ENCODE measurements around the gene HLA-E.
"Not testable (repeated sequence)": the region's sequence is repeated elsewhere in the genome, so short reads cannot be mapped to it uniquely, and the experiment has no call there.

The HLA-E gene

GRCh38 chr6:30495993-30496392 is 6.7 kb downstream of the HLA-E start:
- no peak overlapping the region for H3K27ac ChIP-seq (ENCODE audit: low read depth, low read length)
- peaks cover 7% of the 10 kb centered on the region; the same call in 1 of the 2 replicates for H3K36me3 ChIP-seq (ENCODE audit: low read length)
- H3K27me3 ChIP-seq (ENCODE audit: low read length) = no peaks in the 10 kb centered on the region
- H3K9me3 ChIP-seq (ENCODE audit: insufficient read depth, low read length) = no peaks in the 10 kb centered on the region
- H3K9ac ChIP-seq (ENCODE audit: low read length) = no peak overlapping the region
- H2AFZ ChIP-seq (ENCODE audit: low read depth, low read length, severe bottlenecking) = no peak overlapping the region
- no peak overlapping the region for H3K4me3 ChIP-seq (ENCODE audit: insufficient read depth, low read length, poor library complexity, severe bottlenecking)
- no peaks in the 10 kb centered on the region for H3K9me2 ChIP-seq (replicated peaks; ENCODE audit: insufficient read depth, low read length)
- peaks cover 24% of the 10 kb centered on the region for H3F3A ChIP-seq (ENCODE audit: insufficient read depth)
- no peak overlapping the region for H3K4me2 ChIP-seq (ENCODE audit: low read depth, low read length, poor library complexity, severe bottlenecking)
- no peak for TF ChIP-seq CTCF (IDR thresholded peaks at IDR 0.05; ENCODE audit: insufficient read depth, low read length, poor library complexity, severe bottlenecking)
- no peak for TF ChIP-seq EZH2phosphoT487 (conservative IDR thresholded peaks at IDR 0.05; ENCODE audit: low read length)
- peaks cover 1% of the 10 kb centered on the region; the same call in 1 of the 2 replicates for H3K79me2 ChIP-seq (ENCODE audit: insufficient read depth, low read length)
- H4K20me1 ChIP-seq (ENCODE audit: low read depth, low read length) = no peaks in the 10 kb centered on the region; the same call in 1 of the 2 replicates

- H3K9me3 ChIP-seq (ENCODE audit: insufficient read depth, low read length); H3K9ac ChIP-seq (ENCODE audit: low read length); H3K4me3 ChIP-seq (ENCODE audit: insufficient read depth, low read length, poor library complexity, severe bottlenecking); H3K9me2 ChIP-seq (replicated peaks; ENCODE audit: insufficient read depth, low read length); H3K4me2 ChIP-seq (ENCODE audit: low read depth, low read length, poor library complexity, severe bottlenecking); H3K79me2 ChIP-seq (ENCODE audit: insufficient read depth, low read length); H3K27me3 ChIP-seq (ENCODE audit: low read length); H3K36me3 ChIP-seq (ENCODE audit: low read length); H4K20me1 ChIP-seq (ENCODE audit: low read depth, low read length); H2AFZ ChIP-seq (ENCODE audit: low read depth, low read length, severe bottlenecking); H3K27ac ChIP-seq (ENCODE audit: low read depth, low read length): not testable (repeated sequence)
- peaks cover 24% of the 10 kb centered on the region for H3F3A ChIP-seq (ENCODE audit: insufficient read depth)
These were observed 7.9 kb downstream of the HLA-E start for GRCh38 chr6:30497261-30497599.

GRCh38 chr6:30497714-30498113 is 8.4 kb downstream of the HLA-E start:
- Histone ChIP-seq H3K36me3 (ENCODE audit: low read length) (no peaks in the 10 kb centered on the region), H4K20me1 (ENCODE audit: low read depth, low read length) (no peaks in the 10 kb centered on the region), H3K79me2 (ENCODE audit: insufficient read depth, low read length) (no peaks in the 10 kb centered on the region), H3K4me3 (ENCODE audit: insufficient read depth, low read length, poor library complexity, severe bottlenecking) (no peak overlapping the region), H3K27me3 (ENCODE audit: low read length) (no peaks in the 10 kb centered on the region), H3K9me3 (ENCODE audit: insufficient read depth, low read length) (no peaks in the 10 kb centered on the region), H3F3A (ENCODE audit: insufficient read depth) (peaks cover 27% of the 10 kb centered on the region), H3K27ac (ENCODE audit: low read depth, low read length) (no peak overlapping the region), H3K9ac (ENCODE audit: low read length) (no peak overlapping the region), H3K9me2 (replicated peaks; ENCODE audit: insufficient read depth, low read length) (no peaks in the 10 kb centered on the region), H2AFZ (ENCODE audit: low read depth, low read length, severe bottlenecking) (no peak overlapping the region), H3K4me2 (ENCODE audit: low read depth, low read length, poor library complexity, severe bottlenecking) (no peak overlapping the region)
- no peak for TF ChIP-seq EZH2phosphoT487 (conservative IDR thresholded peaks at IDR 0.05; ENCODE audit: low read length)
- TF ChIP-seq CTCF (IDR thresholded peaks at IDR 0.05; ENCODE audit: insufficient read depth, low read length, poor library complexity, severe bottlenecking) = no peak

- H3K79me2 ChIP-seq (ENCODE audit: insufficient read depth, low read length); H3K27ac ChIP-seq (ENCODE audit: low read depth, low read length); H4K20me1 ChIP-seq (ENCODE audit: low read depth, low read length); H3K9me2 ChIP-seq (replicated peaks; ENCODE audit: insufficient read depth, low read length); H3K36me3 ChIP-seq (ENCODE audit: low read length); H2AFZ ChIP-seq (ENCODE audit: low read depth, low read length, severe bottlenecking); H3K4me2 ChIP-seq (ENCODE audit: low read depth, low read length, poor library complexity, severe bottlenecking); H3K9ac ChIP-seq (ENCODE audit: low read length); H3K27me3 ChIP-seq (ENCODE audit: low read length); H3K4me3 ChIP-seq (ENCODE audit: insufficient read depth, low read length, poor library complexity, severe bottlenecking); H3K9me3 ChIP-seq (ENCODE audit: insufficient read depth, low read length): not testable (repeated sequence)
- peaks cover 22% of the 10 kb centered on the region; the same call in 1 of the 2 replicates for H3F3A ChIP-seq (ENCODE audit: insufficient read depth)
These were observed 9.4 kb downstream of the HLA-E start for GRCh38 chr6:30498705-30499104.

Data from SU-DHL-6 (cell line).